Mesothelial cell of epicardium (in vitro differentiated cells): ENCODE measurements around the gene CFAP141. TPM values are rescaled to one million over a fixed set of nuclear protein-coding genes. Genes with fewer than 3 reads are reported as not detected.
"Not testable (repeated sequence)": the region's sequence is repeated elsewhere in the genome, so short reads cannot be mapped to it uniquely, and the experiment has no call there.

Experiments
- DNase-seq, 2 experiments: peaks; one replicate each; pipeline ENCODE4 v3.0.0; 2021; ENCODE audit warnings: low spot score in 2 of 2; ENCODE audit not compliant: unreplicated experiment in 2 of 2
- H3K27ac Mint-ChIP-seq: 2 replicates; pipeline ENCODE4 v1.8.0; 2021; ENCODE audit warnings: mixed read lengths
- H3K27me3 Mint-ChIP-seq: 2 replicates; pipeline ENCODE4 v1.8.0; 2021; ENCODE audit warnings: low read depth, mixed read lengths
- H3K36me3 Mint-ChIP-seq: 2 replicates; pipeline ENCODE4 v1.8.0; 2021; ENCODE audit warnings: mixed read lengths
- H3K4me1 Mint-ChIP-seq: 2 replicates; pipeline ENCODE4 v1.8.0; 2021; ENCODE audit warnings: mixed read lengths
- H3K4me3 Mint-ChIP-seq: 2 replicates; pipeline ENCODE4 v1.8.0; 2021; ENCODE audit warnings: mild to moderate bottlenecking, moderate library complexity, mixed read lengths
- H3K9me3 Mint-ChIP-seq: 2 replicates; pipeline ENCODE4 v1.8.0; 2021; ENCODE audit warnings: mixed read lengths
- CTCF ChIP-seq: fragments of 200-600 bp; sonication (generic); IDR thresholded peaks from one replicate; pipeline ENCODE4 v1.5.0; 2021; ENCODE audit warnings: antibody characterized with exemption; ENCODE audit not compliant: unreplicated experiment
- total RNA-seq: library from RNA; stranded (reverse); gene quantifications from 3 replicates; pipeline ENCODE4 v1.2.1, GENCODE V29; 2021

Gene CFAP141
- total RNA-seq, 1 donor from 2014 or later: not detected

- no peaks in the 10 kb centered on the region for H3K9me3 Mint-ChIP-seq
- no peak for TF ChIP-seq CTCF
- peaks cover 48% of the 10 kb centered on the region for H3K4me1 Mint-ChIP-seq
- H3K27me3 Mint-ChIP-seq: no peaks in the 10 kb centered on the region
- peaks cover 18% of the 10 kb centered on the region for H3K36me3 Mint-ChIP-seq
- no peak for DNase-seq
- H3K4me3 Mint-ChIP-seq: peak overlapping the region; percentile 88
- H3K27ac Mint-ChIP-seq: peak overlapping the region; percentile 100
Measured at GRCh38 chr1:154219541-154219940, 13.4 kb upstream of the CFAP141 start.

- Mint-ChIP-seq H3K9me3 (no peaks in the 10 kb centered on the region), H3K4me3 (peak overlapping the region; percentile 88), H3K27ac (peak overlapping the region; percentile 100), H3K27me3 (no peaks in the 10 kb centered on the region), H3K4me1 (peaks cover 38% of the 10 kb centered on the region), H3K36me3 (peaks cover 25% of the 10 kb centered on the region)
- no peak for TF ChIP-seq CTCF
- DNase-seq: no peak
Measured at GRCh38 chr1:154218545-154218944, 12.4 kb upstream of the CFAP141 start.

- Mint-ChIP-seq H3K4me1 (peaks cover 5% of the 10 kb centered on the region), H3K9me3 (no peaks in the 10 kb centered on the region), H3K27me3 (no peaks in the 10 kb centered on the region), H3K4me3 (no peak overlapping the region), H3K36me3 (peaks cover 41% of the 10 kb centered on the region), H3K27ac (no peak overlapping the region)
- DNase-seq: no peak
- TF ChIP-seq CTCF: no peak
Measured at GRCh38 chr1:154213274-154213673, 7.1 kb upstream of the CFAP141 start.

- Mint-ChIP-seq H3K27me3 (no peaks in the 10 kb centered on the region), H3K4me3 (no peak overlapping the region), H3K27ac (no peak overlapping the region), H3K4me1 (no peaks in the 10 kb centered on the region), H3K36me3 (peaks cover 38% of the 10 kb centered on the region), H3K9me3 (no peaks in the 10 kb centered on the region)
- TF ChIP-seq CTCF: no peak
- DNase-seq: no peak
Measured at GRCh38 chr1:154212083-154212482, 6.0 kb upstream of the CFAP141 start.

- no peaks in the 10 kb centered on the region for H3K27me3 Mint-ChIP-seq
- no peak overlapping the region for H3K4me3 Mint-ChIP-seq
- no peak for TF ChIP-seq CTCF
- peaks cover 48% of the 10 kb centered on the region for H3K36me3 Mint-ChIP-seq
- no peaks in the 10 kb centered on the region for H3K4me1 Mint-ChIP-seq
- no peak for DNase-seq
- H3K27ac Mint-ChIP-seq: no peak overlapping the region
- H3K9me3 Mint-ChIP-seq: no peaks in the 10 kb centered on the region
Measured at GRCh38 chr1:154208677-154209388, 2.7 kb upstream of the CFAP141 start.

- Mint-ChIP-seq H3K27ac (peak overlapping the region; percentile 58), H3K36me3 (peaks cover 38% of the 10 kb centered on the region)
Measured at GRCh38 chr1:154207262-154207661, 1.1 kb upstream of the CFAP141 start.

GRCh38 chr1:154205778-154206177, 355 bp downstream of the CFAP141 start:
- H3K4me1 Mint-ChIP-seq, H3K27me3 Mint-ChIP-seq, H3K9me3 Mint-ChIP-seq, DNase-seq, H3K4me3 Mint-ChIP-seq, H3K27ac Mint-ChIP-seq: not testable (repeated sequence)
- peaks cover 34% of the 10 kb centered on the region for H3K36me3 Mint-ChIP-seq

More at GRCh38 chr1:154207262-154207661, 1.1 kb upstream of the CFAP141 start:
- Mint-ChIP-seq H3K27me3 (no peaks in the 10 kb centered on the region), H3K4me1 (no peaks in the 10 kb centered on the region), H3K4me3 (no peak overlapping the region), H3K9me3 (no peaks in the 10 kb centered on the region)
- no peak for DNase-seq
- TF ChIP-seq CTCF: no peak
